Activated T-cell treated with anti-CD3 and anti-CD28 coated beads, Interleukin-2, amount 50 U/mL, for 48 hours (primary cell): ENCODE measurements around the gene PLD4.
"Not testable (repeated sequence)": the region's sequence is repeated elsewhere in the genome, so short reads cannot be mapped to it uniquely, and the experiment has no call there.

Experiments
- DNase-seq, 2 experiments: peaks; one replicate each; pipeline ENCODE4 v3.0.0-alpha.2; 2020

The PLD4 gene

DNA sequence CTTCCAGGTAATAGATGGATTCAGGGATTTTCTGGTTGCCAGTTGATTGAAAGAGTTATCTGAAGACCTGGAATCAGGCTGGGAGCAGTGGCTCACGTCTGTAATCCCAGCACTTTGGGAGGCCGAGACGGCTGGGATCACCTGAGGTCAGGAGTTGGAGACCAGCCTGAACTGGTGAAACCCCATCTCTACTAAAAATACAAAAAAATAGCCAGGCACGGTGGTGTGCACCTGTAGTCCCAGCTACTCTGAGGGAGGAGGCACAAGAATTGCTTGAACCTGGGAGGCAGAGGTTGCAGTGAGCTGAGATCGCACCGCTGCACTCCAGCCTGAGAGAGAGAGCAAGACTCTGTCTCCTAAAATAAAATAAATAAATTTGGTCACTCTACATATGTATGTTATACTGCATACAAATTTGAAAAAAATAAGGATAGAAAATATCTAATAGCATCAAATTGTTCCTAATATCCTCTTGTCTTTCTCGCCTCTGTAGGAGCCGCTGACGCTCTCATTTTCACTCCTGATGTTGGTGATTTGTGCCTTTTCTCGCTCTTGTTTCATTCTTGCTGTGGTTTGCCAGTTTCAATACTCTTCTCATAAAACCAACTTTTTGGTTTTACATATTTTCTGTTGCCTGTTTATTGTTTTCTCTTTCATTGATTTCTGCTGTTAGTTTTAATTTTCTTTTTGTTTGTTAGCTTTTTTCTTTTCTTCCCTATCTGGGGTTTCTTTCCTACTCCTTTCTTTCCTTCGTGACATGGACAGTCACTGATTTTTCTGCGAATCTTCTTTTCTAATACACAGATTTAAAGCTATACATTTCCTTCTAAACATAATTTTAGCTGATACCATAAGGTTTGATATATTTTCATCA is 23.8 kb upstream of the PLD4 start:
- DNase-seq: no peak

DNA sequence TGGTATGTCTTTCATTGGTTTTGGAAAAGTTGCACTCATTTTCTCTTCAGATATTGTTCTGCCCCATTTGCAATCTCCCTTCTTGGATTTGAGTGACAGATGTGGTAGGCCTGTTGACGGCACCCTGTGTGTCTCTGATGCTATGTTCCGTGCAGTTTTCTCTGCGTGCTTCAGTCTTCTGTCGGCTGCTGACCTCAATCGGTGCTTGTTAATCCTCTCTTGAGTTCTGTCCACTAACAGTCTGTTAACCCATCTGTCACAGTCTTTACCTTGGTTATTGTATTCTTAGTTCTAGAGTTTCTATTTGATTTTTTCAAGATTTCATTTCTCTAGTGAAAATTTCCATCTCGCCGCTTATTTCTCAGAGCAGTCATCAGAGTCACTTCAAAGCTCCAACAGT is 20.7 kb upstream of the PLD4 start:
- DNase-seq: no peak

DNA sequence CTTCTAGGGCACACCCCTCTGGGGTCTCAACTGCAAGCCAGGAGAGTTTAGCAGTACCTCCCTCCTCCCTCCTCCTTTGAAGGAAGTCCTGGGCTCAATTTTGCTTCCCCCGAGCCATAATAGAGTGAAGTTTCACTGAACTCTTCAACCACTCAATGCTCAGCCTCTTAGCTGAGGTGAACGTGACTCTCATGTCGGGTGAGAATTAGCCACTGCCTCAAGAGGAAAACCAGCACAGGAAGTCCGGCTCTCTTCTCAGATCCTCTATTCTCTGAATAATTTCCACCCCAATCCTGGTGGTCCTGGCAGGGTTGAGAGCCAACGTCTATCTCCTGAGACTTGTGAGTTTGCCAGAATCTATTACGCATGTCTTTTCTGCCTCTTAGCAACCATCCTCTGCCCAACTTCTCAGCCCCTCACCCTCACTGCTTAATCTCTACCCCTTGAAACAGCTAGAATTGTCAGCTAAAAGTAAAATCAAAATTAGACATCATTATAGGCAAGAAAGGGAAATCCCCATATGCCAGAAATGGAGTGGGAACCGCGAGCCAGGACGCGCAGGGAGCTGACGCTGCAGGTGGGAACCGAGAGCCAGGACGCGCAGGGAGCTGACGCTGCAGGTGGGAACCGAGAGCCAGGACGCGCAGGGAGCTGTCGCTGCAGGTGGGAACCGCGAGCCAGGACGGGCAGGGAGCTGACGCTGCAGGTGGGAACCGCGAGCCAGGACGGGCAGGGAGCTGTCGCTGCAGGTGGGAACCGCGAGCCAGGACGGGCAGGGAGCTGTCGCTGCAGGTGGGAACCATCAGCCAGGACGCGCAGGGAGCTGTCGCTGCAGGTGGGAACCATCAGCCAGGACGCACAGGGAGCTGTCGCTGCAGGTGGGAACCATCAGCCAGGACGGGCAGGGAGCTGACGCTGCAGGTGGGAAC is 19.8 kb upstream of the PLD4 start:
- not testable (repeated sequence) for DNase-seq

DNA sequence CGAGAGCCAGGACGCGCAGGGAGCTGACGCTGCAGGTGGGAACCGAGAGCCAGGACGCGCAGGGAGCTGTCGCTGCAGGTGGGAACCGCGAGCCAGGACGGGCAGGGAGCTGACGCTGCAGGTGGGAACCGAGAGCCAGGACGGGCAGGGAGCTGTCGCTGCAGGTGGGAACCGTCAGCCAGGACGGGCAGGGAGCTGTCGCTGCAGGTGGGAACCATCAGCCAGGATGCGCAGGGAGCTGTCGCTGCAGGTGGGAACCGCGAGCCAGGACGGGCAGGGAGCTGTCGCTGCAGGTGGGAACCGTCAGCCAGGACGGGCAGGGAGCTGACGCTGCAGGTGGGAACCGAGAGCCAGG is 19.1 kb upstream of the PLD4 start:
- not testable (repeated sequence) for DNase-seq

DNA sequence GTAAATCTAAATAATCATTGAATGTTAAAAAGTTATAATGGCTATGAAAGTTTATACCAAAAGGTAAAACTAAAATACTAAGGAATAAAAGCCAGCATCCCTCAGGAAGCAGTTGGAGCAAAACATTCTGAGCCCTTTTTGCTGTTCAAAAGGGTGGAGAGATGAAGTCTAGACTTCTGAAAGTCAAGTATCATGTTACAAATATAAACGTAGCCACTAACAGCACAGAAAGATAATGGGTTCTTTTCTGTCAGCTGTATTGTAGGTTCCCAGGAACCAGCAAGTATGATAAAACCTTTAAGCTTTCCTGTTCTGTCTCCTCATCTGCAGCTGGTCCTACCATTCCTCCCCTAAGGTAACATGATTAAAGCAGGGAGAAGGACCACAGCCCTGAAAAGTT is 16.4 kb upstream of the PLD4 start:
- DNase-seq: no peak

DNA sequence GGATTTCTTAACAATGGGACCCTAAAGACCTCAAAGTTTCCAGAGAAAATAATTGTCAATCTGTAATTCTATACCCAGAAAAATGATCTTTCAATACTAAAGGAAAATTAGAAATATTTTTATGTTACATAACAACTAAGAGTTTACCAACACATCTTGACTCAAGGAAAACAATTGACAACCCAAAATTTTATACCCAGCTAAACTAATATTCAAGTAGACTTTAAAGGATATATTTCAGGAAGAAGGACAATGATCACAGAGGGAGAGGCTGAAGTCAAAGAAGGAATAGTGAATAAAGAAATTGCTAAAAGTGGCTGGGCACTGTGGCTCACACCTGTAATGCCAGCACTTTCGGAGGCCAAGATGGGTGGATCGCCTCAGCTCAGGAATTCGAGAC is 12.6 kb upstream of the PLD4 start:
- DNase-seq: no peak

DNA sequence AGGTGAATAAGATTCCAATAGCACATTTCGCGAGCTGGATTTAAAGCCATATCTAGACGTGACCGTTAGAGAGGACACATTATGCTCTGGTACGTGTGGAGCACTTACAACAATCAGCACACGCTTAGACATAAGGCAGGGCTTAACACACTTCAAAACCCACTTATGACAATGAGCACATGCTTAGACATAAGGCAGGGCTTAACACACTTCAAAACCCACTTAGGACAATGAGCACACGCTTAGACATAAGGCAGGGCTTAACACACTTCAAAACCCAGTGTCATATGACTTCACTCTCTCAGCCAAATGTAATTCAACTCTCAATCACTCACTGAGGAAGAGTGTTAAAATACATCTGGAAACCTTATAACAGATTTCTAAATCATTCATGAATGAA is 11.2 kb upstream of the PLD4 start:
- no peak for DNase-seq

DNA sequence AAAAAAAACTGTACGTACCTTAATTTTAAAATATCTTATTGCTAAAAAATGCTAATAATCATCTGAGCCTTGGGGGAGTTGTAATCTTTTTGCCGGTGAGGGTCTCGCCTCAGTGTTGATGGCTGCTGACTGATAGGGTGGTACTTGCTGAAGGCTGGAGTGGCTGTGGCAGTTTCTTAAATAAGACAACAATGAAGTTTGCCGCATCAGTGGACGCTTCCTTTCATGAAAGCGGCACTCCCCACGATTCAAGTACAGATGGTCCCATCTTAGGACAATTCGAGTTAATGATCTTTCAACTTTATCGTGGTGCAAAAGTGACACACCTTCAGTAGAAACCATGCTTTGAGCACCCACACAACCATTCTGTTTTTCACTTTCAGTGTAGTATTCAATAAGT is 7.6 kb upstream of the PLD4 start:
- no peak for DNase-seq

DNA sequence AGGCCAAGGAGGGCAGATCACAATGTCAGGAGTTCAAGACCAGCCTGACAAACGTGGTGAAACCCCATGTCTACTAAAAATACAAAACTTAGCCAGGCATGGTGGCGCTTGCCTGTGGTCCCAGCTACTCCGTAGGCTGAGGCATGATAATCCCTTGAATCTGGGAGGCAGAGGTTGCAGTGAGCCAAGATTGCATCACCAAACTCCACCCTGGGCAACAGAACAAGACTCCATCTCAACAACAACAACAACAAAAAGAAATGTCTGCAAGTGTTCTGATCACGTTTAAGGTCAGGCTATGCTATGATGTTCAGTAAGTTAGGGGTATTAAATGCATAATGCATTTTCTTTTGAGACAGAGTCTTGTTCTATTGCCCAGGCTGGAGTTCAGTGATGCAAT is 6.7 kb upstream of the PLD4 start:
- no peak for DNase-seq

DNA sequence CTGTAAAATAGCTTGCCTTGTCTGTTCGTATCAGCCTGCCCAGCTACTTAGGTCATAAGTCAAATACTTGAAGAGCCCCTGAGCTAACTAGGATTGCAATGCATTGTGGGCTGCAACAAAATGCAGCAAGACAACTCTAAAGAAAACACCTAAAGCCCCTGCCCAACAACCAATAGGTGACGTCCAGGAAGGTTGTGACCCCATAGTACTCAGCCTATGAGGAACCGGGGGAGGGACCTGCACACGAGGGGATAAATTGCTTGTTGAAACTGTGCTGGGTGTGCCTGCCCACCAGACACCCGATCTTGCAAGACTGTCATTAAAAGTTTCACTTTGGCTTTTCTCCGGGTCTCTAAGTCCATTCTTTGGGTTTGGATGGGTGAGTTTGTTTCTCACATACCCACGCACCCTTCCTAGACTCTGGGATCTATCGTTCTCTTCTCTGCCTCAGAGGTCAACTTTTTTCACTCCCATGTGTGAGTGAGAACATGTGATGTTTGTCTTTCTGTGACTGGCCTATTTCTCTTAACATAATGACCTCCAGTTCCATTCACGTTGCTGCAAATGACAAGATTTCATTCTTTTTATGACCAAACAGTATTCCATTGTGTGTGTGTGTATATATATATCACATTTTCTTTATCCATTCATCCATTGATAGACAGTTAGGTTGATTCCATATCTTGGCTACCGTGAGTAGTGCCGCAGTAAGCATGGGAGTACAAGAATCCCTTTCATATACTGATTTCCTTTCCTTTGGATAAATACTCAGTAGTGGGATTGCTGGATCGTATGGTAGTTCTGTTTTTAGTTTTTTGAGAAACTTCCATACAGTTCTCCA is 5.3 kb upstream of the PLD4 start:
- not testable (repeated sequence) for DNase-seq

DNA sequence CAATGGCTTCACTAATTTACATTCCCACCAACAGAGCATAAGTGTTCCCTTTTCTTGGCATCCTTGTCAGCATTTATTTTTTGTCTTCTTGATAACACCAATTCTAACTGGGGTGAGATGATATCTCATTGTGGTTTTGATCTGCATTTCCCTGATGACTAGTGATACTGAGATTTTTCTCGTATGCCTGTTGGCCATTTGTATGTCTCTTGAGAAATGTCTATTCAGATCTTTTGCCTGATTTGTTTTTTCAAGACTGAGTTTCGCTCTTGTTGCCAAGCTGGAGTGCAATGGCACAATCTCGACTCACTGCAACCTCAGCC is 4.7 kb upstream of the PLD4 start:
- DNase-seq: no peak

DNA sequence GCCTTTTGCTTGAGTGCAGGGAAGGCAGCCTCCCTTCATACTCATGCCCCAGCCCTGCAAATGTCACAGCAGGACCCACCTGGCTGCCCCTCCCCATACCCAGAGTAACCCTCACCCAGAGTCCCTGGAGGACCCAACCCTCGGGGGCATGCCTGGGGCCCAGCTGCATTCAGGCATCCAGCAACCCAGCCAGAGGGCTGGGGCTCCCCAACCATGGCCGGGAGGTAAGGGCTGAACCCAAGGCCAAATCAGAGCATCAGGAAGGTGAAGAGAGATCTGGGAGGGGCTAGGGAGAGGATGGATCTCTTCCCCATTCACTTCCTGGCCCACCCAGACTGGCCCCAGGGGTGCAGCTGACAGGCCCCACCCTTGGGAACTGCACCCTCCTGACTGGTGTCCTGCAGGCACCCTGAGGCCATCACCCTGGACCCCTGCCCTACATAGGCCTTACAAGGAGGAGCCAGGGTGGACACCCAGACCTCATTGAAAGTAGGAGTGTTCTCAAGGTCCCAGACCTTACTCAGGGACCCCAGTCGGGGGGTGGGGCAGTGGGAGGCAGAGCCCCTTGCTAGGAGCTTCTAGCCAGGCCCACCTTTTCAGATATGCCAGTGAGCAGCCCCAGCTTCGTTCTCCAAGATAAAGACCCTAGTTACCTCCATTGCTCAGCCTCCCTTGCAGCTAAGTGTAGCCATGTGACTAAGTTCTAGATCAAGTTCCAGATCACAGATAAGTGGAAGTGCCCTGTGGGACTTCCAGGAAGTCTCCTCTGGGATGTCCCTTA is 849 bp upstream of the PLD4 start:
- DNase-seq: no peak

DNA sequence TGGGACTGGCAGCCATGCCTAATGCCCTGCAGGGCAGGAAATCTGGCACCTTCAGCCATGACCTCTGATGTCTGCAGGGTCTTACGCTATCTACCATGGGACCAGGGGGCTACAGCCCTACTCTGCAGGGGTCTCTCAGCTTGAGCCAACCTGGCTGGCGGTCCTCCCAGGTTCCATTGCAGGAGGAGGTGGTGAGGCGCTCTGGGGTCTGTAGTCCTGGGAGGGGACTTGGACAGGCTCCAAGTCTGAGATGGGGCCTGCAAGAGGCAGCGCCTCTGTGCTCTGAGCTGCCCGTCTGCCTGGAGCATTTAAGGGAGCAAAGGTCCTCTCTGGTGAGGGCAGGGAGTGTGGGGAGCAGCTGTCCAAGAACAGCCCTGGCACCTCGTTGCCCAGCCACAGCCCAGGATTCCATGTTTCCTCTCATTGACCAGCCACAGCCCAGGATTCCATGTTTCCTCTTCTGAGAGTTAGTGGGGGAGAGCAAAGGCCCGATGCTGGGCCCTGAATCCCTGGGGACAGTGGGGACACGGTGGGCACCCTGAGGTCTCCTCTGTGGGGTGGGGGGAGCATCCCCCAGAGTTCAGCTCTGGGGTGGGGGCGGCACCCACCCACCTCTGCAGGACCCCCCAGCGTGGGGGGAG is 655 bp downstream of the PLD4 start:
- no peak for DNase-seq

DNA sequence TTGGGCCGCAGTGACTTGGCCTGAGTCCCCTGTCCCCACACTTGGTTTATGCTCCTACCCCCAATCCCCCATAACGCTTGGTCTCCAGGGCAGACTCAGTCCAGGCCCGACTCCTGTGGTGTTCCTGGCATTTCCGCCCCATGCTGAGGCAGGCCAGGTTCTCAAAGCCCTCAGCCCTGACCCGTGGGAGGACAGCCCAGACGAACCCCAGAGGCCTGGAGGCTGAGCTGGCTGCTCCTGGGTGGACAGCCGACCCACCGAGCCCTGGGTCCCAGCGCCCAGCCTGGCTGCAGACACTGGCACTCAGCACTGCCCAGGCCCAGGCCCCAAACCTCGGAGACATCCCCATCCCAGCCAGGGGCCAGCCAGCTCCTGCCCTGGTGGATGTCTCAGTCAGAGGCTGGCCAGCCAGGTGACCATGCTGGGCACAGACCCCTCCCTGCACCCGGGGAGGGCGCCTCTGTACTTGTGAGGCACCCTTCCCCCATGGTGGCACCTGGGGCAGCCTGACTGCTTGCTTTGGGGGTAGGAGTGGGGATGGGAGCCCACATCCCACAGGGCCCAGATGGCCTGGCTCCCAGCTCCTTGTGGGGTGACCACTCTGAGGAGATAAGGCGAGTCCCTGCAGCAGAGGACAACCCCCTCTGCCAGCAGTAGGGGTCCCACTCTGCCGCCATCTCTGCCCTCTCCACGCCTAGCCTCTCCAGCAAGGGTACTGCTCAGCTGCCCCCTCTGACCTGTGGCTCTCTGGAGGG is 1.4 kb downstream of the PLD4 start:
- DNase-seq: no peak

DNA sequence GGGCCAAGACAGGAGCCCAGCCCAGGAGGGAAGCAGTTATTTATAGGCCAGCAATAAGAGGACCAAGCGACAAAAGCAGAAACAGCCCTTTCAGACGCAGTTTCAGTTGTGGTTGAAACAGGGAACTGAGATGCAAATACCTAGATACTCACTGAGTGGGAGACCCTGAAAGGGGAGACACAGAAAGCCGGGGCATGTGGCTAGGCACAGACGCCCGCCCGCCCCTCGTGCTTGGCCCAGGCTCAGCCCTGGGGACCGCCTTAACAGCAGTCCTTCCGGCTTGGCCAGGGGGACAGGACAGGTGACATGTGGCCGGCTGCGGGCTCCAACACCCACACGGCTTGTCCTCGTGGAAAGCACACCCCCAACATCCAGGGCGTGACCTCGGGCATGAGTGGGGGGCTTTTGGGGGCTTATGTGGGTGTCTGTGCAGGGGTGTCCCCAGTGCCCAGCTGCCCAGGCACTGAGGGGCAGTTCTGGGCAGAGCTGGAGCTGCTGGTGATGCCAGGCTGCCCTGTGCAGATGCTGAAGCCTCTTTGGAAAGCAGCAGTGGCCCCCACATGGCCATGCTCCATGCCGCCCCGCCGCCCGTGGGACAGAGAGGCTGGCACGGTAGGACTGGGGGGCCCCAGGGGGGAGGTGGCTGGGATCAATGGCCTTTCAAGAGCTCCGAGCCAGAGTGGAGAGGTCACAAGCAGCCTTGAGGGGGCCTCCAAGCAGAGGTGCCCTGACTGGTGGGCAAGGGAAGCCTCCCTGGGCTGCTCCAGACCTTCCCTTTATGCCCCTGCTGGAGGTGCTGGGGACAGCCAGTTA is 2.1 kb downstream of the PLD4 start:
- no peak for DNase-seq

DNA sequence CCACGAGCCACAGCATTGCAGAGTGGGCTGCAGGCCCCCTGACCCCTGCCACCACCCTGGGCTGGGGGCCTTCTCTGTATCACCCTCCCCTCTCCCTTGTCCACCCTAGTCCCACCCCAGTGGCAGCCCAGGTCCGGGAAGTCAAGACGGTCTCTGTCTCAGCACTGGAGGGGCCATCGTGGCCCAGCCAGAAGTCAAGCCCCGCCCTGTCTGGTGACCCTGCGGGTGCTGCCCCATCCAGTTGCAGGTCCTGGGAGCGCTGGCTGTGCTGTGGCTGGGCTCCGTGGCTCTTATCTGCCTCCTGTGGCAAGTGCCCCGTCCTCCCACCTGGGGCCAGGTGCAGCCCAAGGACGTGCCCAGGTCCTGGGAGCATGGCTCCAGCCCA is 2.7 kb downstream of the PLD4 start:
- DNase-seq: no peak

DNA sequence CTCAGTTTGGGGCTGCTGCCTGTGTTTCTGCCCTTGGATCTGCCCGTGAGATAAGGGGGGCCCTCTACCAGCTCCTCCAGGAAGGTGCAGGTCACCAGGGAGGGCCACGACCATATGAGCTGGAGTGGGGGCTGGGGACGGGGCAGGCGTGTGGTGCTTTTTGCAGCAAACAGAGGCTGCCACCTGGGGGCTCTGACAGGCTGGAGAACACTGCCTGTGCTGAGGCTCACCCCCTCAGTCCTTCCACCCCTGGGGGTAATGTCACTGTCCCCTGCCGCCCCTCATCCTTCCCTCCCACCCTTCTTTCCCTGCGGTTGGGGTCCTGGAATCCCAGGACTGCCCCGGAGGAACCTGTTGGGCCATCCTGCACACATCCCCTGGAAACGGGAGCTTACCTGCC is 3.2 kb downstream of the PLD4 start:
- no peak for DNase-seq

DNA sequence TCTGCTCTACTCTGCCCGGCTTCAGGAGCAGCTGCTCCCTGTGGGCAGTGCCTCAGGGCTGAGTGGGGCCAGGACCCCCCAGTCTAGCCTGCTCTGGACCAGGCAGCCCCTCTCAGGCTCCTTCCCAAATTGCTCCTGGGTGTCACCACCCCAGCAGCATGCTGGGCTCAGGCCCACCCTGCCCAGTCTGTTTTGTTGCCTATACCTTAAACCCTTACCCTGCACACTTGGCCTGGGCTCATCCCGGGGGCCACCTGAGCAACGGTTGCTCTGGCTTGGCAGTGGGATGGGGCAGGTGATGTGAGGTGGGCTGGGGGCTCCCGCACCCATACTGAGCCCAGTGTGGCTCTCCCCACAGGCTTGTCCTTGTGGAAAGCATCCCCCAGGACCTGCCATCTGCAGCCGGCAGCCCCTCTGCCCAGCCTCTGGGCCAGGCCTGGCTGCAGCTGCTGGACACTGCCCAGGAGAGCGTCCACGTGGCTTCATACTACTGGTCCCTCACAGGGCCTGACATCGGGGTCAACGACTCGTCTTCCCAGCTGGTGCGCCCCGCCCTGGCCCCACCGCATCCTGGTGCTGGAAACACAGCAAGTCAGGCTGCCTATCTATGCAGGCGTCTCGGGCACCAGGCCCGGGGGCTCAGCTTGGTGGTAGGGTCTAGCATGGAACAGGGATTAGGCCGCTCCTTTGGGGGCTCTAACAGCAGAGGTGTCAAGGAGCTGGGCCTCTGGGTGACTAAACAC is 3.9 kb downstream of the PLD4 start:
- DNase-seq: no peak
